HCT116 (cell line): ENCODE measurements around the gene CRIM1.

ENCODE experiments used
- CEBPB ChIP-seq: IDR thresholded peaks from 2 replicates; pipeline ENCODE4 v1.6.1; 2012; ENCODE audit warnings: low read depth
- EZH2phosphoT487 ChIP-seq: fragments of 200-600 bp; IDR thresholded peaks from 2 replicates; pipeline ENCODE4 v1.6.1; 2018; ENCODE audit warnings: antibody characterized with exemption, borderline replicate concordance
- JUND ChIP-seq: IDR thresholded peaks from 2 replicates; pipeline ENCODE4 v1.6.1; 2012
- POLR2A ChIP-seq: IDR thresholded peaks from 2 replicates; pipeline ENCODE4 v1.7.0; 2011; ENCODE audit warnings: borderline replicate concordance; ENCODE audit not compliant: insufficient read depth, insufficient read length; ENCODE audit errors: extremely low read depth
- POLR2AphosphoS5 ChIP-seq: IDR thresholded peaks from 2 replicates; pipeline ENCODE4 v1.6.1; 2011; ENCODE audit warnings: mild to moderate bottlenecking, low read depth, low read length, moderate library complexity
- SRF ChIP-seq: IDR thresholded peaks from 2 replicates; pipeline ENCODE4 v1.6.1; 2012; ENCODE audit warnings: low read depth
- TF ChIP-seq, protein P1 (sequence below), 3 experiments: fragments of 200-600 bp in 1 of 3; sonication (generic) in 1 of 3; IDR thresholded peaks in 2 of 3; conservative IDR thresholded peaks in 1 of 3; 2 replicates each; pipeline ENCODE4 v1.5.1; 2012 to 2017; ENCODE audit warnings: low read depth in 2 of 3, low read length in 2 of 3, antibody characterized with exemption in 1 of 3, borderline replicate concordance in 1 of 3, control low read depth in 1 of 3, mild to moderate bottlenecking in 1 of 3, mixed read lengths in 1 of 3, mixed run types in 1 of 3, moderate library complexity in 1 of 3; ENCODE audit not compliant: insufficient read depth in 1 of 3

DNA sequence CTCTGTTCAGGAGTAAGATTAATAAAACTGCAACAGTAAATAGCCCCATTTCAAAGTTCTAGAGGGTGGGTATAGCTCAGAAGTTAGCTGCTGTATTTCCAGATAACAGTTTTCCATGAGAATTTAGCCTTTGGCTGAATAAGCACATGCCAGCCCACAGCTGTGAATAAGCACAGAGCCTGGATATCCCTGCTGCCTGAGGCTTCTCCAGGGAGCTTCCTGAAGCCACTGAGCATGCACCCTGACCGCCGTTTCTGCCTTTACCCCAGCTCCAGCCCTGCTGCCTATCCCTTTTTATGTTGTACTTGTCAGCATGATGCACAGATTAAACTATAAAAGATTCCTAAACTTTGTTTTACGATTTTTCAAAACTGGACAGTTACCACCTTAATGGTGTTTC is 157.1 kb downstream of the CRIM1 start:
- TF ChIP-seq POLR2AphosphoS5, result no peak
- TF ChIP-seq, protein P1, sequence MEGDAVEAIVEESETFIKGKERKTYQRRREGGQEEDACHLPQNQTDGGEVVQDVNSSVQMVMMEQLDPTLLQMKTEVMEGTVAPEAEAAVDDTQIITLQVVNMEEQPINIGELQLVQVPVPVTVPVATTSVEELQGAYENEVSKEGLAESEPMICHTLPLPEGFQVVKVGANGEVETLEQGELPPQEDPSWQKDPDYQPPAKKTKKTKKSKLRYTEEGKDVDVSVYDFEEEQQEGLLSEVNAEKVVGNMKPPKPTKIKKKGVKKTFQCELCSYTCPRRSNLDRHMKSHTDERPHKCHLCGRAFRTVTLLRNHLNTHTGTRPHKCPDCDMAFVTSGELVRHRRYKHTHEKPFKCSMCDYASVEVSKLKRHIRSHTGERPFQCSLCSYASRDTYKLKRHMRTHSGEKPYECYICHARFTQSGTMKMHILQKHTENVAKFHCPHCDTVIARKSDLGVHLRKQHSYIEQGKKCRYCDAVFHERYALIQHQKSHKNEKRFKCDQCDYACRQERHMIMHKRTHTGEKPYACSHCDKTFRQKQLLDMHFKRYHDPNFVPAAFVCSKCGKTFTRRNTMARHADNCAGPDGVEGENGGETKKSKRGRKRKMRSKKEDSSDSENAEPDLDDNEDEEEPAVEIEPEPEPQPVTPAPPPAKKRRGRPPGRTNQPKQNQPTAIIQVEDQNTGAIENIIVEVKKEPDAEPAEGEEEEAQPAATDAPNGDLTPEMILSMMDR (IDR thresholded peaks at IDR 0.05 in 2 of 3, conservative IDR thresholded peaks at IDR 0.05 in 1 of 3; ENCODE audit: borderline replicate concordance in 1 of 3, insufficient read depth in 1 of 3, low read depth in 2 of 3, low read length in 2 of 3), result no peak
- no peak for TF ChIP-seq CEBPB
- TF ChIP-seq POLR2A, result no peak
- no peak for TF ChIP-seq JUND
- TF ChIP-seq SRF, result no peak
- no peak for TF ChIP-seq EZH2phosphoT487
